GM06990 (cell line): ENCODE data around the gene ZFPL1.

Experiments used
- DNase-seq: peaks from one replicate; pipeline ENCODE4 v3.0.0-alpha.2; 2011; ENCODE audit not compliant: insufficient read length; ENCODE audit errors: extremely low read depth
- H3K27me3 ChIP-seq: replicated peaks from 2 replicates; pipeline ENCODE4 v1.6.0; 2011; ENCODE audit warnings: low read length; ENCODE audit not compliant: control insufficient read depth, insufficient read depth
- H3K36me3 ChIP-seq: 2 replicates; pipeline ENCODE4 v1.5.1; 2011; ENCODE audit warnings: low read length; ENCODE audit not compliant: control insufficient read depth, insufficient read depth
- H3K4me3 ChIP-seq: replicated peaks from 2 replicates; pipeline ENCODE4 v1.5.1; 2011; ENCODE audit warnings: low read depth, mild to moderate bottlenecking, control low read depth, low read length
- CTCF ChIP-seq: IDR thresholded peaks from 2 replicates; pipeline ENCODE4 v1.5.1; 2011; ENCODE audit warnings: low read length, control low read depth, mild to moderate bottlenecking, inconsistent platforms; ENCODE audit not compliant: insufficient read depth, poor library complexity, severe bottlenecking

The ZFPL1 gene

GRCh38 chr11:65135633-65136145 is 51.7 kb downstream of the ZFPL1 start:
- peaks cover 16% of the 10 kb centered on the region for H3K36me3 ChIP-seq
- H3K27me3 ChIP-seq, result no peaks in the 10 kb centered on the region
- no peak for DNase-seq
- H3K4me3 ChIP-seq, result peak overlapping the region; percentile 97
- TF ChIP-seq CTCF, result no peak

GRCh38 chr11:65136515-65137096 is 52.6 kb downstream of the ZFPL1 start:
- Histone ChIP-seq H3K4me3 (no peak overlapping the region), H3K27me3 (no peaks in the 10 kb centered on the region), H3K36me3 (peaks cover 7% of the 10 kb centered on the region)
- DNase-seq, result no peak
- no peak for TF ChIP-seq CTCF
